ENCODE measurements around the gene LINC00632. TPM values are rescaled to one million over a fixed set of nuclear protein-coding genes. Genes with fewer than 3 reads are reported as not detected.

LINC00632 gene
- total RNA-seq, 2 donors from 2014 or later: 168 to 247 TPM

DNA sequence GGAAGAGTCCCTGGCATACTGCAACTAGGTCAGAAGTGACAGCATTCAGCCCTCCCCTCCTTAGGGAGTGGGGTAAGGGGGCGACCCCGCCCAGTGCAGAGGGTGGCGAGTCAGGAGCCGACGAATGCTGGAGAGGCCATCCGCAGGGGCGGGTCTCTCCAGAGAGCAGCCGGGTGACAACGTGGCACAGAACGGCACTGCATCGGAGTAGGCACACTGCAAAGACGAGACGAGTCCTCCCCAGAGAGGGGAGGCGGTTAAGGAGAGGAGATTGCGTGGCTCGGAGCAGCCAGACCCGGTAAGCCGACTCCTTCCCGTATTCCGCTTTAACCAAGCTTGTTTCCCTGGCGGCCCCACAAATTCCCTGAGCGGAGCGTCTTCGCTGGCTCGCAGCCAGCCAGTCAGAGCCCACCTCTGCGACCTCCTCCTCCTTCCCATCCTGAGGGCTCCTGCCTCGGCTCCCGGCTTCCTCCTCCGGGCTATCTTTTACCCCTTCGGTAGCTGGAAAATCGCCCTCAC lies 54.9 kb downstream of the LINC00632 start:
- Mint-ChIP-seq H3K9me3 (no peaks in the 10 kb centered on the region), H3K27me3 (ENCODE audit: insufficient read depth) (peaks cover 32% of the 10 kb centered on the region), H3K4me1 (peaks cover 8% of the 10 kb centered on the region), H3K36me3 (ENCODE audit: low read depth) (peaks cover 3% of the 10 kb centered on the region), H3K27ac (peak overlapping the region; percentile 92), H3K4me3 (peak overlapping the region; percentile 80)
- Histone ChIP-seq H3K9me3 (ENCODE audit: control insufficient read depth, low read length) (no peaks in the 10 kb centered on the region), H3K27me3 (ENCODE audit: control insufficient read depth, insufficient read depth, low read length, poor library complexity, severe bottlenecking) (no peaks in the 10 kb centered on the region), H3K9ac (ENCODE audit: extremely low read depth, low read length, poor library complexity, severe bottlenecking) (peak overlapping the region; percentile 88), H3K4me3 (ENCODE audit: low read length) (peak overlapping the region; percentile 87), H3K4me1 (ENCODE audit: control insufficient read depth, insufficient read depth, low read length) (no peaks in the 10 kb centered on the region), H3K36me3 (ENCODE audit: control insufficient read depth, insufficient read depth, low read length) (no peaks in the 10 kb centered on the region), H3K27ac (ENCODE audit: low read depth, low read length) (no peak overlapping the region)
- peak; percentile 86 for DNase-seq
- TF ChIP-seq, protein P1, sequence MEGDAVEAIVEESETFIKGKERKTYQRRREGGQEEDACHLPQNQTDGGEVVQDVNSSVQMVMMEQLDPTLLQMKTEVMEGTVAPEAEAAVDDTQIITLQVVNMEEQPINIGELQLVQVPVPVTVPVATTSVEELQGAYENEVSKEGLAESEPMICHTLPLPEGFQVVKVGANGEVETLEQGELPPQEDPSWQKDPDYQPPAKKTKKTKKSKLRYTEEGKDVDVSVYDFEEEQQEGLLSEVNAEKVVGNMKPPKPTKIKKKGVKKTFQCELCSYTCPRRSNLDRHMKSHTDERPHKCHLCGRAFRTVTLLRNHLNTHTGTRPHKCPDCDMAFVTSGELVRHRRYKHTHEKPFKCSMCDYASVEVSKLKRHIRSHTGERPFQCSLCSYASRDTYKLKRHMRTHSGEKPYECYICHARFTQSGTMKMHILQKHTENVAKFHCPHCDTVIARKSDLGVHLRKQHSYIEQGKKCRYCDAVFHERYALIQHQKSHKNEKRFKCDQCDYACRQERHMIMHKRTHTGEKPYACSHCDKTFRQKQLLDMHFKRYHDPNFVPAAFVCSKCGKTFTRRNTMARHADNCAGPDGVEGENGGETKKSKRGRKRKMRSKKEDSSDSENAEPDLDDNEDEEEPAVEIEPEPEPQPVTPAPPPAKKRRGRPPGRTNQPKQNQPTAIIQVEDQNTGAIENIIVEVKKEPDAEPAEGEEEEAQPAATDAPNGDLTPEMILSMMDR (conservative IDR thresholded peaks at IDR 0.05): no peak
- WGBS, 2 experiments (ENCODE audit: insufficient coverage in 1 of 2, insufficient read length in 1 of 2): 0% methylated on average over 4 to 31 of the region's 31 CpGs

DNA sequence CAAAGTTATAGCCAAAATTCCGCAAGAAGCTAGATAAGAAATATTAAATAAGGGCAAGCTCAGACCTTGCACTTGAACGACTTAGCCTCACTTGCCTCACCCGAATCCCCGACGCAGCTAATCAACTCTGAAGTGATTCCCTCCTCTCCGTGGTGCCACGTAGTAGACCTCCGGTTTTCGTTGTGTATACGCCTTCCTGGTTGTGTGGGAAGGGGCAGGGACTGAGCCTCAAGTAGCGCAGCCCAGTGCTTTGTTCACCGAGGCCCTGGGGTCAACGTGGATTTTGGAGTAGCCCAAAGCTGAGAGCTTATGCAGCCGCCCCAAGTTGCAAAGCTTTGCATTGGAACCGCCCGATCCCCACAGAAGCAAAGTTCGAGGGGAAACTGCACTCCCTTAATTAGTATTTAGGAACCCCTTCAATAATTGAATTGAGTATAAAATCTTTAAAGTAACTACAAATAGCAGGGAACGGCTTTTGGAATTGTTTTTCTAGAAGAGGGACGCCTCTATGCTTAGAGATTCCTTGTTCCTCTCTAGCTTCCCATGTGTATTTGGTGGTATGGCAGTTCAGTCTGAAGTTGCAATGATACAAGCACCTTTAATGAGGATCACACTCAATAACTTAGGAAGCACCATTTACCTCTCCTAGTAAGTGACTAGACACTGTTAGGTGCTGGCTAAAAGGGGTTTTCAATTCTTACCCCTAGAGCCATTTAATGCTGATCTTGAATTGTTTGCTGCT lies 55.7 kb downstream of the LINC00632 start:
- peaks cover 32% of the 10 kb centered on the region for H3K27me3 Mint-ChIP-seq (ENCODE audit: insufficient read depth)
- H3K9me3 Mint-ChIP-seq: no peaks in the 10 kb centered on the region
- H3K36me3 Mint-ChIP-seq (ENCODE audit: low read depth): peaks cover 9% of the 10 kb centered on the region
- peak overlapping the region; percentile 92 for H3K27ac Mint-ChIP-seq
- peak overlapping the region; percentile 88 for H3K9ac ChIP-seq (ENCODE audit: extremely low read depth, low read length, poor library complexity, severe bottlenecking)
- peak overlapping the region; percentile 80 for H3K4me3 Mint-ChIP-seq
- no peaks in the 10 kb centered on the region for H3K36me3 ChIP-seq (ENCODE audit: control insufficient read depth, insufficient read depth, low read length)
- peaks cover 8% of the 10 kb centered on the region for H3K4me1 Mint-ChIP-seq
- no peaks in the 10 kb centered on the region for H3K9me3 ChIP-seq (ENCODE audit: control insufficient read depth, low read length)
- peak; percentile 61 for DNase-seq
- 0 to 2% methylated on average over 3 to 19 of the region's 19 CpGs for WGBS, 2 experiments (ENCODE audit: insufficient coverage in 1 of 2, insufficient read length in 1 of 2)
- H3K27ac ChIP-seq (ENCODE audit: low read depth, low read length): no peak overlapping the region
- TF ChIP-seq, protein P1 (conservative IDR thresholded peaks at IDR 0.05): no peak
- H3K27me3 ChIP-seq (ENCODE audit: control insufficient read depth, insufficient read depth, low read length, poor library complexity, severe bottlenecking): no peaks in the 10 kb centered on the region
- no peaks in the 10 kb centered on the region for H3K4me1 ChIP-seq (ENCODE audit: control insufficient read depth, insufficient read depth, low read length)
- peak overlapping the region; percentile 87 for H3K4me3 ChIP-seq (ENCODE audit: low read length)

DNA sequence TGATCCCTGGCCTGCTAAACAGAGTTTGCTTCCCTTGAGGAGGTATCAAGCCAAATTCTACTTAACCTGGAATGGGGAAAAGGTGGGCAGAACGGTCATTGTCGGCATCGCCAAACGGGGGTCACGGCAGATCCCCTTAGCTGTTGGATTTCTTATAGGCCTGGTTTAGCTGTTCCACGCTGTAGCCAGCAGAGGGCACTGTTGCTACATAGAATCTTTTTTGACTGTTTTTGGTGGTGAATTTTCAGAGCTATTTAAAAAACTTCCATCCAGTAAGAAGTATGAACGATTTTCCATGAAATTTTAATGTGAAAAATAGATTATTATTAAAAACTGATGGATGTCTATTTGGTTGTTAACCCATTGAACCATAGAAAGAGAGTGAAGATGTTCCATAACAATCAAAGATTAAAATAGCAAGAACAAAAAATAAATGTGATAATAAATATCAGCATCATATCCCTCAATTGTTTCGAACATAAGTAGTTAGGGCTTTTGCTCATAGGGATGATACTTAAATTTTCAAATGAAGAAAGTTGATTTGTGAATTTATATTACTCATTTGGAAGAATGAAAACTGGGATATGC lies 56.6 kb downstream of the LINC00632 start:
- DNase-seq: peak; percentile 84
- Histone ChIP-seq H3K27ac (ENCODE audit: low read depth, low read length) (no peak overlapping the region), H3K27me3 (ENCODE audit: control insufficient read depth, insufficient read depth, low read length, poor library complexity, severe bottlenecking) (no peaks in the 10 kb centered on the region), H3K4me3 (ENCODE audit: low read length) (peak overlapping the region; percentile 87), H3K9me3 (ENCODE audit: control insufficient read depth, low read length) (peaks cover 3% of the 10 kb centered on the region), H3K9ac (ENCODE audit: extremely low read depth, low read length, poor library complexity, severe bottlenecking) (peak overlapping the region; percentile 88), H3K36me3 (ENCODE audit: control insufficient read depth, insufficient read depth, low read length) (no peaks in the 10 kb centered on the region), H3K4me1 (ENCODE audit: control insufficient read depth, insufficient read depth, low read length) (no peaks in the 10 kb centered on the region)
- peak overlapping the region; percentile 80 for H3K4me3 Mint-ChIP-seq
- H3K9me3 Mint-ChIP-seq: peaks cover 4% of the 10 kb centered on the region
- peaks cover 9% of the 10 kb centered on the region for H3K36me3 Mint-ChIP-seq (ENCODE audit: low read depth)
- WGBS, 2 experiments (ENCODE audit: insufficient coverage in 1 of 2, insufficient read length in 1 of 2): 0% methylated on average over 6 of the region's 8 CpGs; no CpG with 5 or more reads in 1 of the 2 experiments
- peaks cover 8% of the 10 kb centered on the region for H3K4me1 Mint-ChIP-seq
- TF ChIP-seq, protein P1 (conservative IDR thresholded peaks at IDR 0.05): peak; percentile 93
- H3K27me3 Mint-ChIP-seq (ENCODE audit: insufficient read depth): peaks cover 32% of the 10 kb centered on the region
- H3K27ac Mint-ChIP-seq: no peak overlapping the region

Data from endodermal cell (in vitro differentiated cells).